NCI-H226 (cell line): ENCODE data around the gene WDTC1.

Experiments used
- DNase-seq: peaks from one replicate; pipeline ENCODE4 v3.0.0-alpha.2; 2015

Gene WDTC1

DNA sequence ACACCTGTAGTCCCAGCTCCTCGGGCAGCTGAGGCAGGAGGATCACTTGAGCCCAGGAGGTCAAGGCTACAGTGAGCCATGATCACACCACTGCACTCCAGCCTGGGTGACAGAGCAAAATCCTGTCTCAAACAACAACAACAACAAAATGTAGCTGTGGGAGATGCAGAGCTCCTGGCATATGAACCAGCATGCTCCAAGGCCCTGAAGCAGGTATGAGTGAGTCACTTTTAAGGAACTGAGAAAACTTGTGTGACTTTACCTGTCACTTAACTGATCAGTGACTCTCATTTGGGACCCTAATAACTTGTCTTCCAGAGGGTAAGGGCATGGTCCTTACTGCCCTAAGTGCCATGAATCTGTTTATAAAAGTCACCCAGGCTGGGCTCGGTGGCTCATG is 68.2 kb downstream of the WDTC1 start:
- no peak for DNase-seq

DNA sequence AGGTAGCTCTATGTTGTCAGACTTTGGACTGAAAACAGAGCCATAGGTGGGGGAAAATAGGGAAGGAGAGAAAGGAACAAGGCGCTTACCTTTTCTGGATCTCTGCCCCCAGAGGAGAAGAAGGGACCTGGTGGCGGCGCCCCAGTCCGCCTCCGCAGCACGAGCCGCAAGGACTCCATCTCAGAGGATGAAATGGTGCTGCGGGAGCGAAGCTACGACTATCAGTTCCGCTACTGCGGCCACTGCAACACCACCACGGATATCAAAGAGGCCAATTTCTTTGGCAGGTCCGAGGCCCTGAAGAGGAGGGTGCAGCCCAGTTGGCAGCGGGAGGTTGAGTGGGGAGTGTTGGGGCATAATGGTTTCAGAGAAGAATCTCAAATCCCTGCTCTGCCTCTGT is 69.1 kb downstream of the WDTC1 start:
- no peak for DNase-seq

DNA sequence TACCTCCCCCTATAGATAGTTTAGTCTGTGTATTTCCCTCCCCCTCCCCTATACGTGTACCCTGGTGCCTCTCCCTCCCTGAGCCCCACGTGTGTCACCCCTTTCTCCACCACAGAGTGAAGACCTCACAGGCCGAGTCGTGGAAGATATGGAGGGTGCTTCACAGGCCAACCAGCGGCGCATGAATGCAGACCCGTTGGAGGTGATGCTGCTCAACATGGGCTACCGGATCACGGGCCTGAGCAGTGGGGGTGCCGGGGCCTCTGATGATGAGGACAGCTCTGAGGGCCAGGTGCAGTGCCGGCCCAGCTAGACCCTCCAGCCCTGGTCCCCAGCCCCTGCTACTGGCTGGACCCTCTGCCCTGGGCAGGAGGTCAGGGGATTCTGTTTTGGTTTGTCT is 71.6 kb downstream of the WDTC1 start:
- DNase-seq: no peak

DNA sequence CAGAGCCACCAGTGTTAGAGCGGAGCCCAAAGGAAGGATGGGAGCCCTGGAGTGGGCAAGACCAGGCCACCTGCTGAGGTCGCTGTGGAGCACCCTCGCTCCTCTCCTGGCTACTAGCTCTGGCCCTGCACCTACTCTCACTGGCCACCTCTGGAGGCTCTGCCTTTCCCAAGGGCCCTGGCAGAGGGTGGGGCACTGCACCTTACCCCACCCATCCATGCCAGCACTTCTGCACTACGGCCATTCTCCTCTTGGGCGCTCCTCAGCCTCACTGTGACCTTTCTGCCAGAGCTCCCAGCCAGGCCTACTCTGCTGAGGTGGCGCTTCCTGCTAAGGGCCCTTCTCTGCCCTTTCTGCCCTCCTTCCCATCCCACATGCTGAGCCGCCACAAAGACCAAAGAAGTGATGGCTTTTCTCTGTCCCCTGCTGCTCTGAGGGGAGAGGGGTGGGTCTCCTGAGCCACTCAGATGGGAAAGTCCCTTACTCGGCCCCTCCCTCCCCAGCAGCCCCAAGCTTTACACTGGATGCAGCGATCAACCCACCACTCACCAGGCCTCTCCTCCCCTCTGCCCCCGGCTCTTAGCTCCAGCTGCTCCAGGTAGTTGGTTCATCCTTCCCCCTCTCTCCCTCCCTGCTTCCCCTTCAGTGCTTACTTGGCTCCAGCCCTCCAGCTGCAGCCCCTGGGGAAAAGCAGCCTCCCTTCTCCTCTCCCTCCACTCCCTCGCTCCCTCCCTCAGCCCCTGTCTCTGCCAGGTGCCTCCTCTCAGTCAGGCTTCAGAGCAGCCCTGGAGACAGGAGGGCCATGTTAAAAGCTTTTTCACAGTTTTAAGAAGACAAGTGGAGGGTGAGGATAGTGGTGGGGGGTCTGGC is 72.7 kb downstream of the WDTC1 start:
- no peak for DNase-seq

DNA sequence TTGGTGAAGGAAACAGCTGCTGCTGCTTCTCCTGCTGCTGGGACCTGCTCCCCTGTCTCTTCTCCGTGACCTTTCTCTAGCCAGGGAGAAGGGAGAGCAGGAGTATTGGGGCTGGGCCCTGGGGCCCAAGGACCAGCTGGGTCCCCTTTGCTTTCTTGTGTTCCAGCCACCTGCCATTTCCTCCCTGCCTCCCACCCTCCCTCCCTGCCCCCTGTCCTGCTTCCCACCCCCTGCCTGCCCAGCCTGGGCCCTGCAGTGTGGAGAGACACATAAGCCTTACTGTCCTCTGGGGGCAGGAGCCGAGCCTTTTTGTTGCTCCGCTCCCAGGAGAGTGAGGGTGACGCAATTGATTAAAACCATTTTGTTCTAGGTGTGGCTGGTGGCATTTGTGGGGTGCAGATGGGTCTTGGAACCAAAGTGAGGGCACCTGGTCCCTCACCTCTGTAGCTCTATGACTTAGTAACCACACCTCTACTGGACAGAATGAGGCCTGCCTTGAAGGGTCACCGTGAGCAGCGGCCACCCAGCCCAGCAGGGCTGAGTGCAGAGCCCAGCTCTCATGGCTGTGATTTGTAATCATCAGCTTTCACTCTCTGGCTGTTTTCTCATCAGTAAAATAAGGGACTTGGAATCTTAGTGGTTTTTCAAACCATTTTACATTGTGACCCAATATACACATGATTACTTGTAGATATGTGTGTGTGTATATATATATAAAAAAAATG is 73.6 kb downstream of the WDTC1 start:
- DNase-seq: no peak

DNA sequence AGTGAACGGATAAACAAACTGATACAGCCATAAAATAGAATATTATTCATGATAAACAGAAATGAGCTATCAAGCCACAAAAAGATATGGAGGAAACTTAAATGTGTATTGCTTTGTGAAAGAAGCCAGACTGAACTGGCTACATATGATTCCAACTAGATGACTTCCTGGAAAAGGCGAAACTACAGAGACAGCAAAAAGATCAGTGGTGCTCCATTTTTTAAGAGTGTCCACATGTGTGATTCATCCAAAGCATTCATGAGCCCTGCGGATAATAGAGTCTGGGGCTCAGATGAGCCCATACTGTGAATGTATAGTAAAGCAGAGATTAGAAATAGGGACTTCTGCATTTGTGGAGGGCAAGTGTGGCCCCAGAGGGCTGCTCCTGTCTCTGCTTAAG is 79.7 kb downstream of the WDTC1 start:
- DNase-seq: no peak

DNA sequence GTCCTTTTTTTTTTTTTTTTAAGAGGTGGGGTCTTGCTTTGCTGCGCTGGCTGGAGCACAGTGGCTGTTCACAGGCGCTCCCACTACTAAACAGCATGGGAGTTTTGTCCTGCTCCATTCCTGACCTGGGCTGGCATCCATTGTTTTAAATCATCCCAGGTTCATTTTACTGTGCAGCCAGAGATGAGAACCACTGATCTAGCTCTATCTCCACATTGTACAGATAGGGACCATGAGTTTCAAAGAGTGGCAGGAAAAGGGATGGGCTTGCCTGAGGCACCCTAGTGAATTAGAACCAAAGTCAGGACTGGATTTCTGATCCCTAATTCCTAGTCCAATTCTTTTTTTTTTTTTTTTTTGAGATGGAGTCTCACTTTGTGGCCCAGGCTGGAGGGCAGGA is 80.3 kb downstream of the WDTC1 start:
- DNase-seq: no peak

DNA sequence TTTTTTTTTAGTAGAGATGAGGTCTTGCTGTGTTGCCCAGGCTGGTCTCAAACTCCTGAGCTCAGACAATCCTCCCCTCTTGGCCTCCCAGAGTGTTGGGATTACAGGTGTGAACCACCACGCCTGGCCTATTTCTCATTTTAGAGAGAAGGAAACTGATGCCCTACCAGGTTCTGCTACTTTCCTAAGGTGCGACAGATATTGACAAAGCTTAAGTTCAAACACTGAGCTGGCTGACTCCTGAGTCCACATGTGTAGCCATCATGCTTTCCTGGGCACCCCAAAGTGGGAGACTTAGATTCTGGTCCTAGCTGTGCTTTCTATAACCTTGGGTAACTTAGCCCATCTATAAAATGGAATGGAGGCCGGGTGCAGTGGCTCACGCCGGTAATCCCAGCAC is 82.4 kb downstream of the WDTC1 start:
- DNase-seq: no peak

DNA sequence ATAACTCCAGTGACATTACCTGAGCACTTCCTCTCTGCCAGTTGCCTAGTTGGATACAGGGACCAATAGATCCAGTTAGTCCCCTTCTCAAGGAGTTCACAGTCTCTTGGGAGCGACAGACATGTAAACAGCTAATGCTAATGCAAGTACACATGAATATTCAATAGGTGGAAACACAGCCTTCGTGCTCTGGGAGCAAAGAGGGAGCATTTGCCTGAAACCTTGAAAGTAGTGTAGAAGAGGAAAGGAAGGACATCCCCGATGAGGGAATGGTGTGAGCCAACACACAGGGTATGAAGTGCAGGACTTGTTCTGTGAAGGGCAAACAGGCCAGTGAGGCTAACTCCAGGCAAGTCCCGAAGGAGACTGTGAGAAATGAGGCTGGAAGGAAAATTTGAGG is 83.7 kb downstream of the WDTC1 start:
- no peak for DNase-seq

DNA sequence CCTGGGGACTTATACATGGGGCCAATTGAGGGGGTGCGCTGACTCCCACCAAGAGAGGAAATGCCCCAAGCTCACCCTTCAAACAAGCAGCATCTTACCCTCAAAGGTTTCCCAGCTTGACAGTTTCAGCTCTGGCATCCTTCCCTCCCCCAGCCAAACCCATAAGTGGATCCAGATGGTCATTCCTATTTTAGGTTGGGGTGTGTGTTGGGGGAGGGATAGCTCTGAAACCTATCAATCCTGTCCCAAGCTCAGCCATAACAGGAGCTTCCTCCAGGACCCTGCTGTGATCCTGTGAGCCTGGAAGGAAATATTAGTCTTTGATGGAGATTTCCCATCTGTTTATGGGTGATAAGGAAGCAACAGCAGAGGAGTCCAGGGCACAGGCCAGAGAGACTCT is 84.2 kb downstream of the WDTC1 start:
- no peak for DNase-seq

DNA sequence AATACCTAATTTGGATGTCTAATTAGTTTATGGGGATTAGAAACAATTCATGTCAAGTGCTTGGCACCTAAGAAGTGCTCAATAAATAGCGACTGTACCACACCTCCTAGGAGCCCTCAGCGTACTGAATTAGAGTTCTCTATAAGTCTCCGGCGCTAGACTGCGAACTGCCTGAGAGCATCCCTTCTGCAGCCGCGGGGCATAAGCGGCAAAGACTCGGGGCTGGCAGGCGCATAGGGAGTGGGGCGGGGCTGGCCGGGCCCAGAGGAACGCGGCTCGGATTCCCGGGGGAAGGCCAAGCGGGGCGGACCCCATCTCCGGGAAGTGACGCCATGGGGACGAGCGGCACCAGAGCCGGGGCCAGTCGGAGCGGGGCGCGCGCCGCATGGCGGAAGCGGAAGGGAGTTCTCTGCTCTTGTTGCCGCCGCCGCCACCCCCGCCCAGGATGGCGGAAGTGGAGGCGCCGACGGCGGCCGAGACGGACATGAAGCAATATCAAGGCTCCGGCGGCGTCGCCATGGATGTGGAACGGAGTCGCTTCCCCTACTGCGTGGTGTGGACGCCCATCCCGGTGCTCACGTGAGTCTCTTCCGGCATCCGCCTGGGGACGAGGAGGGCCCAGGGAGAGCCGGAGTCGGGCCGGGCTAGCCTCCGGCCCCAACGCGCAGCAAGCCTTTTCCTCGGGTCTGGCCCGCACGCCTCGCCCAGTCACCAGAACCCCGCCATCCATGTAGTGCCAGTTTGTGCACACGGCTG is 87.6 kb downstream of the WDTC1 start, which contains the start of gene TMEM222:
Gene TMEM222 (plus strand): TSS at position 351 of the 756 bp plus-strand sequence. CDS start 35 bp downstream, at position 386.
- peak; percentile 97 for DNase-seq

DNA sequence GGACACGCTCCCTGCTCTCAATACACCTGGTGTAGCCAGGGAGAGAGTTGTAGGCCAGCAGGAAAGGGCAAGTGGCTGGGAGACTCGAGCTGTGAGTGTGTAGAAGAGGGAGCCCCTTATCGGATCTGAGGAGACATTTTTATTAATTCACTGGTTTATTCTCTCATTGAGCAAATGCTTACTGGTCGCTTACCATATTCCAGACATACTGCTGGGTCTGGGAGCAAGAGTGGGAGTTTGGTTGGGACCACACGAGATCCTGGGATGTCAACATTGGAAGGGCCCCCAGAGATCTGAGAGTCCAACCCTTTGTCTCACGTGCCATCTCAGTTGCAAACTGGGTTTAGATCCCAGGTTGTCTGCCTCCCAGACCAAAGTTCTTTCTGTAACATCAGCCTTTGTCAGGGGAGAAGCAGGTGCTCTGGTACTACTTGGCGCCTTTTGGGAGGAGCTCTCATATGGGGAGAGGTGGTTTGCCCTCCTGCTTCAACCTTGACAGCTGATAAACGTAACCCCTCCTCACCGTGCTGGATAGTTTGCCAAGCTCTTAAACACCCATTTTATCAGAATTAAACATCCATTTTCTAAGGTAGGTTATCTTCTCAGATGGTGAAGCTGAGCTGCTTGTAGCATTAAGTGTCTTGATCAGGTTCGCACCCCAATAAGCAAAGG is 88.3 kb downstream of the WDTC1 start:
- no peak for DNase-seq

DNA sequence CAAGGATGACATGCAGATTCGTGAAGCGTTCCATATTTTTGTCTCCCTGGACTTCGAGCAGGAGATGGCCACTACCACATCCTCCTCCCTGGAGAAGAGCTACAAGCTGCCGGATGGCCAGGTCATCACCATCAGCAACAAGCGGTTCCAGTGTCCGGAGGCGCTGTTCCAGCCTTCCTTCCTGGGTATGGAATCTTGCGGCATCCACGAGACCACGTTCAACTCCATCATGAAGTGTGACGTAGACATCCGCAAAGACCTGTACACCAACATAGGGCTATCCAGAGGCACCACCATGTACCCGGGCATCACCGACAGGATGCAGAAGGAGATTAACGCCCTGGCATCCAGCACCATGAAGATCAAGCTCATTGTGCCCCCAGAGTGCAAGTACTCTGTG is 90.9 kb downstream of the WDTC1 start:
- DNase-seq: no peak

DNA sequence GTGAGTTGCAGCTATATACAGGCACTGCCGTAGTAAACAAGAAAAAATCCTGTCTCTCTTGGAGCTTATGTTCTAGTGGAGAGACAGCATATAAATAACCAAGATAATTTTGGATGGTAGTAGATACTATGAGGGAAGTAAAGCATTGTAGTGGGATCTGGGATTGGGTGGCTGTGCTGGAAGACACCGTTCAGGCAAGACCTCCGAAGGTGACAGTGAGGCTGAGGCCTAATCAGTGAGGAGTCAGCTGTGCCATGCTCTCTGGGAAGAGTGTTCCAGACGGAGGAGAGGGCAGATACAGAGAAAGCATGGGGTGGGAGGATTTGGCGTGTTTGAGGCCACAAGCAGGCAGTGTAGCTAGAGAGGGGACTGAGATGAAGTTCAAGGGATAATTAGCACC is 93.5 kb downstream of the WDTC1 start:
- no peak for DNase-seq

DNA sequence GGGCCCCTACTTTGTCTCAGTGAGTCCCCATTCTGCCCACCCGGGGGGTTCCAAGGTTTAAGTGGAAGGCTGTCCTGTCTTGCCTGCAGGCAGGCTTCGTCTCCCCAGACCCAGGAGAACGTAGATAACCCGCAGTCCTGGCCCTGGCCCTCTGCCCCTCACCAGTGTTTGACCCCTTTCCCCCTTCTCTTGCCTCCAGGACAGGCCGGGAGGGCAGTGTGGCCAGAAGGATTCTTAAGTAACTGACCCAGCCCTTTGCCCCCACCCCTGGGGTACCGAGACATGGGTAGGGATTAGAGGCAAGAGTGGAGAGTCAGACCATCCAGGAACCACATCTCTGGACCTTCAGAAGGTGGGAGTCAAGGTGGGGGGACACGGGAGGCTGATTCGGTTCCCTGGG is 96.4 kb downstream of the WDTC1 start:
- no peak for DNase-seq

DNA sequence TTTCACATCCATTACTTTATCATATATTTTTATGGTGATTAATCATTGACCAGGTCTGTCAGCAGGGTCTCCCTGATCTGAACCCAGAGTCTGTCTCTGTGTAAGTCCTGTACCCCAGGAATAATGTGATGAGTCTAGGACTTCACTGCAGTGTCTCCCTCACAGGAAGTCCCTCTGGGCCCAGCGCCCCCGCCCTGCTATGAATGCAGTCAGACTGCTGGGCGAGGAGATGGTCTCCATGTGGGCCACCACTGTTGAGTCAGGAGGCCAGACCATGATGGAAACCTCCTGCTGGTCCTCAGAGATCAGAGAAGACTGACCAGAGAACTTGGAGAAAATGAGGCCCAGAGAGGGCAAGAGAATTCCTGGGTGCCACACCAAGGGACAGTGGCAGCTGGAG is 97.0 kb downstream of the WDTC1 start:
- DNase-seq: no peak

DNA sequence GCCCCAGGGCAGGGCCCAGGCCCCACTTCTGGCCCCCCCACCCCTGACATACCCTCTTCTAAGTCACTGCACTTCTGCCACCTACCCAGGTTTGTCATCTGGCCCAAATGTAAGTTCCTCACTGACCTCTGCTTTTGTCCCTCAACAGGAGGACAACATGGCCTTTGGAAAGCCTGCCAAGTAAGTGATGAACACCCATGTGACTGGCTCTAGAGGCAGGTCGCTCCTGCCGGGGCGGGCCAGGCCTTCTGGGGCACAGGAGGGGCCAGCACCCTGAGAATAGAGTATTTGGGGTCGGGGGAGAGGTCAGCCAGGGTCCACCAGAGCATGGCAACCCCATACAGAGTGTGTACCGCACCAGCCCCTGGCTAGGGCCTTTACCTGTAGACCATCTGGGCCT is 97.5 kb downstream of the WDTC1 start:
- DNase-seq: no peak

DNA sequence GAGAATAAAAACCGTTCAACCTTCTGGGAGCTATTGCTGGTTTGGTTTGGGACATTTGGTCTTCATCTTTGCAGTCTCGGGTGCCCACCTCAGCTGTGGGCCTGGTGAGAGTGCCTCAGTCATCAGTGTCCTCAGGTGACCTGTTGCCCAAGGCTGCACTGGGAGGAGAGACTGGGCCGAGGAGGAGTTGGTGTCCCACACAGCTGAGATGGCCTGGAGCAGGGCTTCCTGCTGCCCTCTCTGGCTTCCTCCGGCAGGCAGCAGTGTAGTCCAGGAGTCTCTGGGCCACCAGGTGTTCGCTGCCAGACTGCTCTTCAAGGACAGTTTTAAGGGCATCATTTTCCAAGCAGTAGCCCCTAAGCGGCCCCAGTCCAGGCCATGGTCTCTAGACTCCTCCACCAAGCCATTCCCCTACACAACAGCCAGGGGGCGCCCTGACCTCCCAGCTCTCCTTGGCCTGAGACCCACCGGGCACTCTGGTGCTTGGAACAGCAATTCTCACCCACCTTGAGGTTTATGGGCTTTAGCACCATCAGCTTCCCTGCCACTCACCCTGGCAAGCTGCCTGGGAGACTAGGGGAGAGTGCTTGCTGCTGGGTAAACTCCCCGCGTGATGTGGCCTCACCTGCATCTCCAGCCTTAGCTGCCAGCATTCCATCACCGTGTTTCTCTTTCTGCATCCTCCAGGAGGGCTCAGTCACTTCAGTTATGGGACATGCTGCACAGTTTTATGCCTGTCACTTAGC is 98.3 kb downstream of the WDTC1 start:
- no peak for DNase-seq

DNA sequence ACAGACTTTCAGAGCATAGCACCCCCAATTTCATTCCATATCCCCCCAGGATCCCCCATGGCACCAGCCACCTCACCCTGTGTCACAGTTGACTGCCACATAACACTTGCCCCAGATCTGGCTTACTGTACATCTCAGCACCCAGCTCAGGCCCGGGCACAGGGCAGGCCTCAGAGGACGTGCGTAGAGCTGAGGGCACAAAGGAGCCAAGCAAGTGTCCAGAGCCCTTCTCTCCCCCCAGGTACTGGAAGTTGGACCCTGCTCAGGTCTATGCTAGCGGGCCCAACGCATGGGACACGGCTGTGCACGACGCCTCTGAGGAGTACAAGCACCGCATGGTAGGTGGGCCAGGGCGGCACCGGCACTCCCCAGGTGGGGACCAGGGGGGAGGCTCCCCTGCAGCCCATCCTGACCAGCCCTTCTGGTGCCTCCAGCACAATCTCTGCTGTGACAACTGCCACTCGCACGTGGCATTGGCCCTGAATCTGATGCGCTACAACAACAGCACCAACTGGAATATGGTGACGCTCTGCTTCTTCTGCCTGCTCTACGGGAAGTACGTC is 99.4 kb downstream of the WDTC1 start:
- DNase-seq: no peak

DNA sequence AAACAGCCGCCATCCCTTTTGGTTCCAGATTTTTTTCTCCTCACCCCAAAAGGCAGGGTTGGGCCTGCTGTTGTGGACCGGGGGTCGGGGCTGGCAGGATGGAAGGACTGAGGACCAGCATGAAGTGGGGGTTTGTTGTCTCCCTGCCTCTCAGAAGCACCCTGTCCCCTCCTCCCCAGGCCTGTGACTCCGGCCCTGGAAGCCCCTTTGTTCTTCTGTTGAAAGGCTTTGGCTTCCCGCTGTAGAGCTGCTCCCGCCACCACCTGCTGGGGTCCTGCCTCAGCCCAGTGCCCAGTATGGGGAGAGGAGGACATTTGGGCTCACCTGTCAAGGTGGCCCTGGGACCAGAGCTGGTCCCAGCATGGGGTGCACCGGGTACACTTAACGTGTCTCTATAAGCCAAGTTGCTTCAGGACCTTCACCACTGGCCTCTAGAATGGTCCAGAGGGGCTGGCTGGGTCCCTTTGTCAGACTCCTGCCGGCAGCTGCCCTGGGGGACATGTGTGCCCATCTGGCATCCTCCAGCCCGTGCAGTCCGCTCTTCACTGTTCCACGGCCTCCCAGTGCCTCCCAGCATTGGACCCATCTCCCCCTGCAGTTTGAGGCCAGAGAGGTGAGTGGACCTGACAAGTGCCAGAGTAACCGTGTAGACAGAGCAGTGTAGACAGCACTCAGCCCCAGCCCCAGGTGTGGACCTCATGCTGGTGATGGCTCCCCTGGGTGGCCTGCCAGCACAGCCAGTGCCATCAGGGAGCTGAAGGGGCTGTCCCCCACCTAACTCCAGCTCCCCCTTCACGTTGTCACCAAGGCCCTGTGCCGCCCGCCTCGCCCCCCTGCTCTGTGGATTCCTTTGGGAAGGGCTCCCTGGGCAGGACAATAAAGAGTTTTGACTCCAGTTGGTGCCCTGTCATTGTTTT is 101.3 kb downstream of the WDTC1 start:
- no peak for DNase-seq

DNA sequence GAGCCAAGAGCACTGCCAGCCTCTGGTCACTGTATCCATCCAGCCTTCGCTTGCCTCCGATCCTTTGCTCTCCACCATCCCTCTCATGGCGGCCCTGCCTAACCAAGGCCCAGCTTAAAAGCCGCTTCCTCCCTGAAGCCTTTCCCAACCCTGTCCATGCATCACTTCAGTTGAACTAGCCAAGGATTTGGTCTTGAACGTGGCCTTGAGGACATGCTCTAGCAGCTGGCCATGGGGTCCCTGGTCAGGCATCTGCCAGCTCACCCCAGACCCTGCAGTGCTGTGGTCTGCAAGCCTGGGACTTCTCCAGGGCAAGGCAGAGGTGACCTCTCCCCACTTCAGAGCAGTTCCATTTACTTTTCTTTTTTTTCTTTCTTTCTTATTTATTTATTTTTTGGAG is 102.3 kb downstream of the WDTC1 start:
- no peak for DNase-seq
